ENCODE data around the gene TESK1.
A peak's percentile ranks its signal among the peaks of the same experiment; 100 is the strongest.
"Not testable (repeated sequence)": the region's sequence is repeated elsewhere in the genome, so short reads cannot be mapped to it uniquely, and the experiment has no call there.

Gene TESK1

DNA sequence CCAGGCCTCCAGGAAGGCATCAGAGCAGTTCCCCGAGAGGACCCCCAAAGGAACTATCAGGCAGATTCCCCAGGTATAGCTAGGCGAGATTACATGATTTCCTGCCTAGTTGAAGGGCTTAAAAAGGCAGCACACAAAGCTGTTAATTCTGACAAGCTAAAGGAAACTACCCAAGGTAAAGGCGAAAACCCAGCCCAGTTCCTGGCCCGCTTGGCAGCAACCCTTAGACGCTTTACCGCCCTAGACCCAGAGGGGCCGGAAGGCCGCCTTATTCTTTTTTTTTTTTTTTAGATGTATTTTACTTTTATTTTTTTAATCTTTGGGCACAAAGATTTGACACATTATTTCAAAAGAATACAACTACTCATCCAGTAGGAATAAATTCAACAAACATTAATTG, 33.7 kb downstream of the TESK1 start:
- H3K4me3 ChIP-seq (replicated peaks; ENCODE audit: insufficient read depth, low read length); H3K27ac ChIP-seq (replicated peaks); DNase-seq (ENCODE audit: low read depth in 1 of 2, low spot score in 1 of 2); H3K27me3 ChIP-seq (ENCODE audit: insufficient read depth, poor library complexity, severe bottlenecking): not testable (repeated sequence)

DNA sequence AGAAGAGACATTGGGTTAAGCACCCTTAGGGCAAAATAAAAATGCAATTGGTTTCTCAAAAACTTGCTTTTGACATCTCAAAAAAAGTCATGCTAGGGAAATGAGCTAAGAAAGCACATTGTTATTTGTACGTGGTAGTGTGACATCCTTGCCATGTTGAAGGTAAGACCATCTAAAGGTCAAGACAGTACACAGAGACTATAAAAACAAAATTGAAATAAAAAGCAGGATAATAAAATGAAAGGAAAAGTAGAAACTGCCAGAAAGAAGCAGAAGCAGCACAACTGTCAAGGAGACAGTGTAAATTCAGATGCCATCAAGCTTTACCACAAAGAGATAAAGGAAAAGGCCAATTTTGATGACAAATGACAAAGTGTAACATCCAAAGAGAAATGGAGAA, 34.2 kb downstream of the TESK1 start:
- H3K4me3 ChIP-seq (replicated peaks; ENCODE audit: insufficient read depth, low read length), result not testable (repeated sequence)

DNA sequence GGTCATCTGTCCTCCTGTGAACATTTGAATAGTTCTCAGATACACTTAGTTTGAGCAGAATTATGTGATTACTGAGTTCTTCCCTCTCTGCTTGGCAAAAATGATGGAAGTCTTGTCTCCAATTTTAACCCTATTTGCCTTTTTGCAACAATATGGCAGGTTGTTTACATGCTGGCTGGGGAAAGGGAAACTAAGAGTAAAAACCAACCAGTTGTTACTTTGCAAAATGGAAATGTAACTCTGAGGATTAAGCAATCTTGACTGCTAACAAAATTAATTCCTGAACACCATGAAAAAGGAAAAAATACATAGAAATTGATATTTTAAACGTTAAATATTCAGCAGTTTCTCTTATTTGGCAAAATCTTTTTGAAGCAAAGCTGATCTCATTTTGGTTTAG, 34.6 kb downstream of the TESK1 start:
- Histone ChIP-seq H3K27ac (replicated peaks) (no peak overlapping the region), H3K27me3 (ENCODE audit: insufficient read depth, poor library complexity, severe bottlenecking) (no peaks in the 10 kb centered on the region), H3K4me3 (replicated peaks; ENCODE audit: insufficient read depth, low read length) (no peak overlapping the region)
- TF ChIP-seq POLR2AphosphoS5 (IDR thresholded peaks at IDR 0.05; ENCODE audit: low read depth), result no peak
- TF ChIP-seq SPI1 (IDR thresholded peaks at IDR 0.05; ENCODE audit: borderline replicate concordance, low read depth), result no peak
- TF ChIP-seq, protein P1, sequence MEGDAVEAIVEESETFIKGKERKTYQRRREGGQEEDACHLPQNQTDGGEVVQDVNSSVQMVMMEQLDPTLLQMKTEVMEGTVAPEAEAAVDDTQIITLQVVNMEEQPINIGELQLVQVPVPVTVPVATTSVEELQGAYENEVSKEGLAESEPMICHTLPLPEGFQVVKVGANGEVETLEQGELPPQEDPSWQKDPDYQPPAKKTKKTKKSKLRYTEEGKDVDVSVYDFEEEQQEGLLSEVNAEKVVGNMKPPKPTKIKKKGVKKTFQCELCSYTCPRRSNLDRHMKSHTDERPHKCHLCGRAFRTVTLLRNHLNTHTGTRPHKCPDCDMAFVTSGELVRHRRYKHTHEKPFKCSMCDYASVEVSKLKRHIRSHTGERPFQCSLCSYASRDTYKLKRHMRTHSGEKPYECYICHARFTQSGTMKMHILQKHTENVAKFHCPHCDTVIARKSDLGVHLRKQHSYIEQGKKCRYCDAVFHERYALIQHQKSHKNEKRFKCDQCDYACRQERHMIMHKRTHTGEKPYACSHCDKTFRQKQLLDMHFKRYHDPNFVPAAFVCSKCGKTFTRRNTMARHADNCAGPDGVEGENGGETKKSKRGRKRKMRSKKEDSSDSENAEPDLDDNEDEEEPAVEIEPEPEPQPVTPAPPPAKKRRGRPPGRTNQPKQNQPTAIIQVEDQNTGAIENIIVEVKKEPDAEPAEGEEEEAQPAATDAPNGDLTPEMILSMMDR (IDR thresholded peaks at IDR 0.05; ENCODE audit: insufficient read depth, low read length), result no peak
- TF ChIP-seq, protein P2, sequence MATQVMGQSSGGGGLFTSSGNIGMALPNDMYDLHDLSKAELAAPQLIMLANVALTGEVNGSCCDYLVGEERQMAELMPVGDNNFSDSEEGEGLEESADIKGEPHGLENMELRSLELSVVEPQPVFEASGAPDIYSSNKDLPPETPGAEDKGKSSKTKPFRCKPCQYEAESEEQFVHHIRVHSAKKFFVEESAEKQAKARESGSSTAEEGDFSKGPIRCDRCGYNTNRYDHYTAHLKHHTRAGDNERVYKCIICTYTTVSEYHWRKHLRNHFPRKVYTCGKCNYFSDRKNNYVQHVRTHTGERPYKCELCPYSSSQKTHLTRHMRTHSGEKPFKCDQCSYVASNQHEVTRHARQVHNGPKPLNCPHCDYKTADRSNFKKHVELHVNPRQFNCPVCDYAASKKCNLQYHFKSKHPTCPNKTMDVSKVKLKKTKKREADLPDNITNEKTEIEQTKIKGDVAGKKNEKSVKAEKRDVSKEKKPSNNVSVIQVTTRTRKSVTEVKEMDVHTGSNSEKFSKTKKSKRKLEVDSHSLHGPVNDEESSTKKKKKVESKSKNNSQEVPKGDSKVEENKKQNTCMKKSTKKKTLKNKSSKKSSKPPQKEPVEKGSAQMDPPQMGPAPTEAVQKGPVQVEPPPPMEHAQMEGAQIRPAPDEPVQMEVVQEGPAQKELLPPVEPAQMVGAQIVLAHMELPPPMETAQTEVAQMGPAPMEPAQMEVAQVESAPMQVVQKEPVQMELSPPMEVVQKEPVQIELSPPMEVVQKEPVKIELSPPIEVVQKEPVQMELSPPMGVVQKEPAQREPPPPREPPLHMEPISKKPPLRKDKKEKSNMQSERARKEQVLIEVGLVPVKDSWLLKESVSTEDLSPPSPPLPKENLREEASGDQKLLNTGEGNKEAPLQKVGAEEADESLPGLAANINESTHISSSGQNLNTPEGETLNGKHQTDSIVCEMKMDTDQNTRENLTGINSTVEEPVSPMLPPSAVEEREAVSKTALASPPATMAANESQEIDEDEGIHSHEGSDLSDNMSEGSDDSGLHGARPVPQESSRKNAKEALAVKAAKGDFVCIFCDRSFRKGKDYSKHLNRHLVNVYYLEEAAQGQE (IDR thresholded peaks at IDR 0.05; ENCODE audit: insufficient replicate concordance, low read depth), result no peak
- no peak for TF ChIP-seq GABPA (IDR thresholded peaks at IDR 0.05; ENCODE audit: low read depth)
- no peak for DNase-seq (ENCODE audit: low read depth in 1 of 2, low spot score in 1 of 2)

More for the DNA sequence above, 34.2 kb downstream of the TESK1 start:
- H3K27me3 ChIP-seq (ENCODE audit: insufficient read depth, poor library complexity, severe bottlenecking); H3K27ac ChIP-seq (replicated peaks); DNase-seq (ENCODE audit: low read depth in 1 of 2, low spot score in 1 of 2): not testable (repeated sequence)

DNA sequence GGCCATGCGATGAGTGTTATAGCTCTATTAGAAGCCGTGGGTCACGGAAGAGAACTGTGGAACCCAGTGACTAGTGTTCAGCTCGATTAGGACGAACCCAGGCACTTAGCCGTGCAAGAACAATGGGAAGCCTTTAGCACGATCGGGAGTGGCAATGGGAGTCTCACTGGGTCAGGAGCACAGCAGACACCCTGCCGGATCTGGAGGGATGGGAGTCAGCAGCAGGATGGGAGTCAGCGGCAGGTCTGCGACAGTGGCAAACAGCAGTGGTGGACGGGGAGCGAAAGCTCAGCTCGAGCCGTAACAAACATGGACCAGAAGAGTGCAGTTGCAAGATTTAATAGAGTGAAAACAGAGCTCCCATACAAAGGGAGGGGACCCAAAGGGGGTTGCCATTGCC, 35.4 kb downstream of the TESK1 start:
- not testable (repeated sequence) for H3K4me3 ChIP-seq (replicated peaks; ENCODE audit: insufficient read depth, low read length); H3K27ac ChIP-seq (replicated peaks); H3K27me3 ChIP-seq (ENCODE audit: insufficient read depth, poor library complexity, severe bottlenecking); DNase-seq (ENCODE audit: low read depth in 1 of 2, low spot score in 1 of 2)

DNA sequence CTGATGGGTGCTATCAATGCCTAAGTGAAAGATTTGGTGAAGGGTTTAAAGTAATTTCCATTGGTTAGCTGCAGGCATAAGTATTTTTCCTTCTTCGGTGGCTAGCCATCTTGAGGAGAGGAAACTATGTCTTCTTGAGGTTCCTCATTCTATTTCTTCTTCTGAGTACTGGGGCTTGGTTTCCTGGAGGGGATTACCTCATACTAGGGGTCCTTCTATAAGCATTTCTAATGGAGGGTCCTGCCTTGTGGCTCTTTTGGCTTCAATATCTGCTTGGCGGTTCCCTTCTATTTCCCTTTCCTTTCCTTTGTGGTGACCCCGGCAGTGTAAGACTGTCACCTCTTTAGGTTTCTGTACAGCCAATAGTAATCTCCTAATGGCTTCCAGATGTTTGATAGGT, 36.4 kb downstream of the TESK1 start:
- not testable (repeated sequence) for DNase-seq (ENCODE audit: low read depth in 1 of 2, low spot score in 1 of 2); H3K27me3 ChIP-seq (ENCODE audit: insufficient read depth, poor library complexity, severe bottlenecking); H3K4me3 ChIP-seq (replicated peaks; ENCODE audit: insufficient read depth, low read length)
- peak overlapping the region; percentile 57 for H3K27ac ChIP-seq (replicated peaks)

DNA sequence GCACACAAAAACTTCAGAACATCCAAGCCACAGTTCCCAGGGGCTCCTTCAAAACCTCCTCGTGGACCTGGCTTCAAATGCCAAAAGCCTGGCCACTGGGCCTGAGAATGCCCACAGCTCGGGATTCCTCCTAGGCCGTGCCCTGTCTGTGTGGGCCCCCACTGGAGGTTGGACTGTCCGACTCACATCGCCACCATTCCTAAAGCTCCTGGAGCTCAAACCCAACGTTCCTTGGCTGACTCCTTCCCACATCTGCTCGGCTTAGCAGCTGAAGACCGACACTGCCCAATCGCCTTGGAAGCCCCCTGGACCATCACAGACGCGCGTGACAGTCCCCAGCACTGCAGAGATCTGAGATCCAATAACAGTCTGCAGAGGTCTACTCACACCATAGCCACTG, 38.0 kb downstream of the TESK1 start:
- Histone ChIP-seq H3K27me3 (ENCODE audit: insufficient read depth, poor library complexity, severe bottlenecking) (no peaks in the 10 kb centered on the region), H3K27ac (replicated peaks) (peak overlapping the region; percentile 47), H3K4me3 (replicated peaks; ENCODE audit: insufficient read depth, low read length) (no peak overlapping the region)
- no peak for DNase-seq (ENCODE audit: low read depth in 1 of 2, low spot score in 1 of 2)
- TF ChIP-seq, protein P2 (IDR thresholded peaks at IDR 0.05; ENCODE audit: insufficient replicate concordance, low read depth), result no peak
- TF ChIP-seq POLR2AphosphoS5 (IDR thresholded peaks at IDR 0.05; ENCODE audit: low read depth), result no peak
- no peak for TF ChIP-seq SPI1 (IDR thresholded peaks at IDR 0.05; ENCODE audit: borderline replicate concordance, low read depth)
- TF ChIP-seq, protein P1 (IDR thresholded peaks at IDR 0.05; ENCODE audit: insufficient read depth, low read length), result no peak
- TF ChIP-seq GABPA (IDR thresholded peaks at IDR 0.05; ENCODE audit: low read depth), result no peak

DNA sequence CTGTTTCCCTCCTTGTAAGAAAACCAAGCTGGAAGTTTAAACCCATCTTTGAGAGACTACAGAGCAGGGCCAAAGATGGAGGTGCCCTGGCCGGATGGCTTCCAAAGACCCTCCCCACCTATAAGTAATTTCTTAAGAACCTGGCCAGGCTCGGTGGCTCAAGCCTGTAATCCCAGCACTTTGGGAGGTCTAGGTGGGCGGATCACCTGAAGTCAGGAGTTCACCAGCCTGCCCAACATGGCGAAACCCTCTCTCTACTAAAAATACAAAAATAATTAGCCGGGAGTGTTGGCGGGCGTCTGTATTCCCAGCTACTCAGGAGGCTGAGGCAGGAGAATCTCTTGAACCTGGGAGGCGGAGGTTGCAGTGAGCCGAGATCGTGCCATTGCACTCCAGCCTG, 40.7 kb downstream of the TESK1 start:
- not testable (repeated sequence) for DNase-seq (ENCODE audit: low read depth in 1 of 2, low spot score in 1 of 2); H3K4me3 ChIP-seq (replicated peaks; ENCODE audit: insufficient read depth, low read length); H3K27me3 ChIP-seq (ENCODE audit: insufficient read depth, poor library complexity, severe bottlenecking)
- peak overlapping the region; percentile 36 for H3K27ac ChIP-seq (replicated peaks)
